GM08714 (cell line): ENCODE results near the gene MMADHC.

Experiments
- H3K4me3 ChIP-seq: fragments of 200-500 bp; sonication (Bioruptor generic); 2 replicates; pipeline ENCODE4 v1.5.1; 2014; ENCODE audit warnings: mild to moderate bottlenecking, low read length, inconsistent platforms
- ZNF274 ChIP-seq: IDR thresholded peaks from 2 replicates; pipeline ENCODE4 v1.6.1; 2012; ENCODE audit warnings: mild to moderate bottlenecking, low read depth, low read length

MMADHC gene

GRCh38 chr2:149587220-149587949, at the start of gene MMADHC:
Gene MMADHC (minus strand): TSS chr2:149587775. CDS start chr2:149587097, 678 bp downstream.
- H3K4me3 ChIP-seq = peak within 1 kb of the TSS; percentile 92
- no peak for TF ChIP-seq ZNF274

GRCh38 chr2:149634103-149634502, 46.5 kb upstream of the MMADHC start:
- no peak for TF ChIP-seq ZNF274
- H3K4me3 ChIP-seq = no peak overlapping the region

GRCh38 chr2:149630445-149630844, 42.9 kb upstream of the MMADHC start:
- TF ChIP-seq ZNF274 = no peak
- no peak overlapping the region for H3K4me3 ChIP-seq

- H3K4me3 ChIP-seq = no peak overlapping the region
- TF ChIP-seq ZNF274 = no peak
These were observed 41.5 kb upstream of the MMADHC start for GRCh38 chr2:149629026-149629425.

- no peak for TF ChIP-seq ZNF274
- H3K4me3 ChIP-seq = no peak overlapping the region
These were observed 39.7 kb upstream of the MMADHC start for GRCh38 chr2:149627111-149627801.

- TF ChIP-seq ZNF274 = no peak
- H3K4me3 ChIP-seq = no peak overlapping the region
These were observed 38.1 kb upstream of the MMADHC start for GRCh38 chr2:149625671-149626070.

GRCh38 chr2:149625271-149625670, 37.7 kb upstream of the MMADHC start:
- TF ChIP-seq ZNF274 = no peak
- H3K4me3 ChIP-seq = no peak overlapping the region

- TF ChIP-seq ZNF274 = no peak
- H3K4me3 ChIP-seq = no peak overlapping the region
These were observed 34.8 kb upstream of the MMADHC start for GRCh38 chr2:149622343-149622742.

GRCh38 chr2:149617476-149617875, 29.9 kb upstream of the MMADHC start:
- no peak overlapping the region for H3K4me3 ChIP-seq
- no peak for TF ChIP-seq ZNF274

- no peak for TF ChIP-seq ZNF274
- no peak overlapping the region for H3K4me3 ChIP-seq
These were observed 29.3 kb upstream of the MMADHC start for GRCh38 chr2:149616681-149617456.

GRCh38 chr2:149613704-149614103, 26.1 kb upstream of the MMADHC start:
- TF ChIP-seq ZNF274 = no peak

GRCh38 chr2:149612122-149612521, 24.5 kb upstream of the MMADHC start:
- no peak for TF ChIP-seq ZNF274
- H3K4me3 ChIP-seq = no peak overlapping the region

More at GRCh38 chr2:149613704-149614103, 26.1 kb upstream of the MMADHC start:
- H3K4me3 ChIP-seq = no peak overlapping the region

- H3K4me3 ChIP-seq = no peak overlapping the region
- no peak for TF ChIP-seq ZNF274
These were observed 23.7 kb upstream of the MMADHC start for GRCh38 chr2:149611100-149611820.

GRCh38 chr2:149606251-149606811, 18.8 kb upstream of the MMADHC start:
- no peak for TF ChIP-seq ZNF274
- no peak overlapping the region for H3K4me3 ChIP-seq
